ENCODE measurements around the gene LRP4.

DNA sequence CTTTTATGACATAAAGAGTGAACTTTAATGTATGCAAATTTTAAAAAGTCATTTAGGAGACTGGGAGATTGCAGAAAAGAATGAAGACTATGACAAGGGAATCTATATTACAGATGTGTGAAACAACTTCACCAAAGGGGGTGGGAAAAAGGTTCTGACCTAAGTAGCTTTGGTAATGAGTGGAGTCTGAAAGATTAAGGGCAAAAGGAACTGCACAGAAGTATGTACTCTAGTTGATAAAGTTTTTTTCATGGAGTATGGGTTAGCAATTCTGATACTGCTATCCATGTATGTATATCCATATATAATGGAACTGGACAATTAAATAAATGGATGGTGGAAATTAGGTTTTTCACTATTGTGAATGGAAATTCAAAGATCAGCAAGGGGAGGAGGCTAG, 81.5 kb downstream of the LRP4 start:
- TF ChIP-seq, protein P1, sequence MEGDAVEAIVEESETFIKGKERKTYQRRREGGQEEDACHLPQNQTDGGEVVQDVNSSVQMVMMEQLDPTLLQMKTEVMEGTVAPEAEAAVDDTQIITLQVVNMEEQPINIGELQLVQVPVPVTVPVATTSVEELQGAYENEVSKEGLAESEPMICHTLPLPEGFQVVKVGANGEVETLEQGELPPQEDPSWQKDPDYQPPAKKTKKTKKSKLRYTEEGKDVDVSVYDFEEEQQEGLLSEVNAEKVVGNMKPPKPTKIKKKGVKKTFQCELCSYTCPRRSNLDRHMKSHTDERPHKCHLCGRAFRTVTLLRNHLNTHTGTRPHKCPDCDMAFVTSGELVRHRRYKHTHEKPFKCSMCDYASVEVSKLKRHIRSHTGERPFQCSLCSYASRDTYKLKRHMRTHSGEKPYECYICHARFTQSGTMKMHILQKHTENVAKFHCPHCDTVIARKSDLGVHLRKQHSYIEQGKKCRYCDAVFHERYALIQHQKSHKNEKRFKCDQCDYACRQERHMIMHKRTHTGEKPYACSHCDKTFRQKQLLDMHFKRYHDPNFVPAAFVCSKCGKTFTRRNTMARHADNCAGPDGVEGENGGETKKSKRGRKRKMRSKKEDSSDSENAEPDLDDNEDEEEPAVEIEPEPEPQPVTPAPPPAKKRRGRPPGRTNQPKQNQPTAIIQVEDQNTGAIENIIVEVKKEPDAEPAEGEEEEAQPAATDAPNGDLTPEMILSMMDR (IDR thresholded peaks at IDR 0.05): no peak
- no peak for TF ChIP-seq POLR2A (IDR thresholded peaks at IDR 0.05)

Measured in testis (tissue), 2 donors.